ENCODE results near the gene DOCK4. TPM values are rescaled to one million over a fixed set of nuclear protein-coding genes. Genes with fewer than 3 reads are reported as not detected.

The DOCK4 gene
- total and polyA plus RNA-seq, 2 of the 8 experiments (the other 6 are each of a cell fraction or from before 2014, with no cell fraction given) = 5.1 to 23.6 TPM

DNA sequence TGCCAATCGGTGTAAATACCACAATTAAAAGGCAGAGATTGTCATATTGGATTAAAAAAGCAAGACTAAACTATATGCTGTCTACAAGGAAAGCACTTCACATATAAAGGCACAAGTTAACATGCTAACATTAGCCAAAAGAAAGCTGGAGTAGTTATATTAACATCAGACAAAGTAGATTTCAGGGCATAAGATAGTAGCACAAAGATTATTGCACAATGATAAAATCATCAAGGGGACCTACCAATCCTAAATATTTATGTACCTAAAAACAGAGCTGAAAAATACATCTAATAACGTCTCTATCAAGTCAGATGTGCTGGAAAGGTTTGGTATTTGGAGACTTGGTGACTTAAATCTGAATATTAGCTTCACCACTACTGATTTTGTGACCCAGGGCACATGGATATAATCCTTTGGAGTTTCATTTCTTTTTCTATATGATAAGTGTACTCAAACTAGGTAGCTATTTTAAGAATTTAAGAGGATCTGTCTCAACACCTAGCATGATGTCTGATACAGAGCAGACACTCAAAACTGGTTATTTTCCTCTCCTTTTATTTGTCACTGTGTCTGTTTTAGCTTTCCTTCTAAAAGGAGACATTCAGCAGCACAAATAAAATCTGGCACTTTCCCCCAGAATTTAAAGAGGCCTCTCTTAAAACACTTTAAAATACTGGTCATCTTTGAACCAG, 156.5 kb downstream of the DOCK4 start (continued):
- TF ChIP-seq SP2 (IDR thresholded peaks at IDR 0.05; ENCODE audit: low read length) (no peak), RBBP5 (IDR thresholded peaks at IDR 0.05; ENCODE audit: borderline replicate concordance, low read depth, low read length) (no peak)

All from H1 (cell line).